ENCODE results near the gene LRMDA.

The LRMDA gene

GRCh38 chr10:75408911-75409885 lies 22.2 kb upstream of the LRMDA start:
- H3K27me3 ChIP-seq (ENCODE audit: insufficient read depth, low read length), result peaks cover 100% of the 10 kb centered on the region
- H3K4me1 ChIP-seq (ENCODE audit: insufficient read depth, low read length), result peaks cover 31% of the 10 kb centered on the region
- H3K4me3 ChIP-seq (ENCODE audit: low read length), result peak overlapping the region; percentile 74
- no peak overlapping the region for H3K27ac ChIP-seq (ENCODE audit: low read depth, low read length)
- 0 out of 2 replicates have a peak overlapping the region, but pooled peaks have one; percentile 37 for H3K9ac ChIP-seq (ENCODE audit: low read depth, low read length)
- under 1% methylated on average over 76 of the region's 76 CpGs for WGBS
- no peaks in the 10 kb centered on the region for H3K36me3 ChIP-seq (ENCODE audit: insufficient read depth, low read length)
- H3K9me3 ChIP-seq (ENCODE audit: insufficient read depth, low read depth, low read length), result no peaks in the 10 kb centered on the region

GRCh38 chr10:75410132-75411005 lies 21.1 kb upstream of the LRMDA start:
- WGBS, result 41% methylated on average over 9 of the region's 10 CpGs
- peaks cover 28% of the 10 kb centered on the region for H3K4me1 ChIP-seq (ENCODE audit: insufficient read depth, low read length)
- H3K9ac ChIP-seq (ENCODE audit: low read depth, low read length), result no peak overlapping the region
- no peaks in the 10 kb centered on the region for H3K36me3 ChIP-seq (ENCODE audit: insufficient read depth, low read length)
- H3K27ac ChIP-seq (ENCODE audit: low read depth, low read length), result no peak overlapping the region
- H3K27me3 ChIP-seq (ENCODE audit: insufficient read depth, low read length), result peaks cover 100% of the 10 kb centered on the region
- no peaks in the 10 kb centered on the region for H3K9me3 ChIP-seq (ENCODE audit: insufficient read depth, low read depth, low read length)
- no peak overlapping the region for H3K4me3 ChIP-seq (ENCODE audit: low read length)

DNA sequence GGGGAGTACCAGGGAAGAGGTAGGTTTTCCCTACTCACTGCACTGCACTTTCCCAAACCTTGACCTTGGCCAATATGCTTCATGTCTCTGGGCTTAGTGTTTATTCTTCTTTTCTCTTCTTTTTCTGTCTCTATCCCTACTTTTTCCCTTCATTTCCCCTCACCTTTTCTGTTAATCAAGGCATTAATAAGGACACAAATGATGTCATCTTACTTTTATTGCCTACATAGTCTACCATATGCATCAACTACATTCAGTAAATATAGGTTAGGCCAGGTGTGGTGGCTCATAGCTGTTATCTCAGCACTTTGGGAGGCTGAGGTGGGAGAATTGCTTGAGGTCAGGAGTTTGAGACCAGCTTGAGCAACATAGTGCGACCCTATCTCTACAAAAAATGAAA lies 16.9 kb upstream of the LRMDA start:
- peaks cover 100% of the 10 kb centered on the region for H3K27me3 ChIP-seq (ENCODE audit: insufficient read depth, low read length)
- no peak overlapping the region for H3K27ac ChIP-seq (ENCODE audit: low read depth, low read length)
- WGBS, result 100% methylated on average over 1 of the region's 1 CpG
- no peaks in the 10 kb centered on the region for H3K9me3 ChIP-seq (ENCODE audit: insufficient read depth, low read depth, low read length)
- H3K9ac ChIP-seq (ENCODE audit: low read depth, low read length), result no peak overlapping the region
- H3K4me1 ChIP-seq (ENCODE audit: insufficient read depth, low read length), result peaks cover 27% of the 10 kb centered on the region
- no peak overlapping the region for H3K4me3 ChIP-seq (ENCODE audit: low read length)
- no peaks in the 10 kb centered on the region for H3K36me3 ChIP-seq (ENCODE audit: insufficient read depth, low read length)

DNA sequence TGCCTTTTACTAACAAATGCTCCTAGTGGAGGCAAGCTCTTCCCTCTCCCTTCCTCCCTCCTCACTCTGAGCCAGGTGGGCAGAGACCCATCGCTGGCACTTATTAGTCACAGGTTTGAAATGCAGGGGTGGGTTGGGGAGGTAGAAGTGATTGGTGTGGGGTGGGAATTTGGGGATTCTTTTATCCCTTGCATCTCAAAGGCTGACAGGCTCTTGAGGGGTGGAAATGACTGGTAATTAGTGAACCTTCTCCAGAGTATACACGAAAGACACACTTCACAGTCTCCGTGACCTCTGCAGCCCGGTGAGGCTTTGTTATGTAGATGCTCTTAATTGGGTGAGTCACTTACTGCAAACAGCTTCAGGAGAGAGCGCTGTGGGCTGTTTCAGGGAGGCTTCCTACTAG lies 13.9 kb upstream of the LRMDA start:
- Histone ChIP-seq H3K27me3 (ENCODE audit: insufficient read depth, low read length) (peaks cover 98% of the 10 kb centered on the region), H3K27ac (ENCODE audit: low read depth, low read length) (no peak overlapping the region)

GRCh38 chr10:75418293-75418692 lies 13.1 kb upstream of the LRMDA start:
- Histone ChIP-seq H3K27me3 (ENCODE audit: insufficient read depth, low read length) (peaks cover 98% of the 10 kb centered on the region), H3K27ac (ENCODE audit: low read depth, low read length) (no peak overlapping the region), H3K36me3 (ENCODE audit: insufficient read depth, low read length) (no peaks in the 10 kb centered on the region), H3K9ac (ENCODE audit: low read depth, low read length) (no peak overlapping the region), H3K4me1 (ENCODE audit: insufficient read depth, low read length) (peaks cover 14% of the 10 kb centered on the region), H3K4me3 (ENCODE audit: low read length) (no peak overlapping the region), H3K9me3 (ENCODE audit: insufficient read depth, low read depth, low read length) (no peaks in the 10 kb centered on the region)
- 25% methylated on average over 4 of the region's 4 CpGs for WGBS

More for the DNA sequence above, 13.9 kb upstream of the LRMDA start:
- Histone ChIP-seq H3K9ac (ENCODE audit: low read depth, low read length) (no peak overlapping the region), H3K4me3 (ENCODE audit: low read length) (no peak overlapping the region), H3K36me3 (ENCODE audit: insufficient read depth, low read length) (no peaks in the 10 kb centered on the region), H3K4me1 (ENCODE audit: insufficient read depth, low read length) (peaks cover 14% of the 10 kb centered on the region), H3K9me3 (ENCODE audit: insufficient read depth, low read depth, low read length) (no peaks in the 10 kb centered on the region)
- WGBS, result 0% methylated on average over 3 of the region's 5 CpGs

- Histone ChIP-seq H3K36me3 (ENCODE audit: insufficient read depth, low read length) (no peaks in the 10 kb centered on the region), H3K27me3 (ENCODE audit: insufficient read depth, low read length) (peaks cover 98% of the 10 kb centered on the region), H3K9ac (ENCODE audit: low read depth, low read length) (no peak overlapping the region), H3K4me1 (ENCODE audit: insufficient read depth, low read length) (peaks cover 14% of the 10 kb centered on the region), H3K9me3 (ENCODE audit: insufficient read depth, low read depth, low read length) (no peaks in the 10 kb centered on the region), H3K27ac (ENCODE audit: low read depth, low read length) (no peak overlapping the region), H3K4me3 (ENCODE audit: low read length) (no peak overlapping the region)
- WGBS, result 74% methylated on average over 8 of the region's 8 CpGs
These were observed 12.7 kb upstream of the LRMDA start for GRCh38 chr10:75418712-75419111.

DNA sequence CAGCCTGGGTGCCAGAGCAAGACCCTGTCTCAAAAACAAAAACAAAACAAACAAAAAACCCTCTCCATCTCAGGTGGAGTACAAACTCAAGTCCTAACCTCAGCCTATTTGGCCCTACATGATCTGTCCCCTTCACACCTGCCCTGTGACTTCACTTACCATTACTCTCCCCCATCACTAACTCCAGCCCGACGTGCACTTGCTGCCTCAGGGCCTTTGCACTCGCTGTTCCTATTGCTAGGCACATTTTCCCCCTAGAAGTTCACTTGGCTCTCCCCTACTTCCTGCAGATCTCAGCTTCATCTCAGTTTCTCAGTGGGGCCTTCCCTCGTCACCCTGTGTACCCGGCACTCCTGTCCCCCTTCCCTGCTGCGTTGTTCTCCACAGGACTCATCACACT lies 8.5 kb upstream of the LRMDA start:
- Histone ChIP-seq H3K27me3 (ENCODE audit: insufficient read depth, low read length) (peaks cover 98% of the 10 kb centered on the region), H3K36me3 (ENCODE audit: insufficient read depth, low read length) (no peaks in the 10 kb centered on the region), H3K9ac (ENCODE audit: low read depth, low read length) (no peak overlapping the region), H3K9me3 (ENCODE audit: insufficient read depth, low read depth, low read length) (no peaks in the 10 kb centered on the region), H3K27ac (ENCODE audit: low read depth, low read length) (no peak overlapping the region), H3K4me1 (ENCODE audit: insufficient read depth, low read length) (peaks cover 9% of the 10 kb centered on the region), H3K4me3 (ENCODE audit: low read length) (no peak overlapping the region)
- WGBS, result 96% methylated on average over 6 of the region's 6 CpGs

- Histone ChIP-seq H3K9me3 (ENCODE audit: insufficient read depth, low read depth, low read length) (no peaks in the 10 kb centered on the region), H3K27ac (ENCODE audit: low read depth, low read length) (no peak overlapping the region), H3K4me3 (ENCODE audit: low read length) (no peak overlapping the region), H3K4me1 (ENCODE audit: insufficient read depth, low read length) (peaks cover 15% of the 10 kb centered on the region; the same call in 1 of the 2 replicates), H3K36me3 (ENCODE audit: insufficient read depth, low read length) (no peaks in the 10 kb centered on the region), H3K27me3 (ENCODE audit: insufficient read depth, low read length) (peaks cover 98% of the 10 kb centered on the region), H3K9ac (ENCODE audit: low read depth, low read length) (no peak overlapping the region)
- WGBS, result 86% methylated on average over 2 of the region's 2 CpGs
These were observed 6.9 kb upstream of the LRMDA start for GRCh38 chr10:75424571-75424970.

DNA sequence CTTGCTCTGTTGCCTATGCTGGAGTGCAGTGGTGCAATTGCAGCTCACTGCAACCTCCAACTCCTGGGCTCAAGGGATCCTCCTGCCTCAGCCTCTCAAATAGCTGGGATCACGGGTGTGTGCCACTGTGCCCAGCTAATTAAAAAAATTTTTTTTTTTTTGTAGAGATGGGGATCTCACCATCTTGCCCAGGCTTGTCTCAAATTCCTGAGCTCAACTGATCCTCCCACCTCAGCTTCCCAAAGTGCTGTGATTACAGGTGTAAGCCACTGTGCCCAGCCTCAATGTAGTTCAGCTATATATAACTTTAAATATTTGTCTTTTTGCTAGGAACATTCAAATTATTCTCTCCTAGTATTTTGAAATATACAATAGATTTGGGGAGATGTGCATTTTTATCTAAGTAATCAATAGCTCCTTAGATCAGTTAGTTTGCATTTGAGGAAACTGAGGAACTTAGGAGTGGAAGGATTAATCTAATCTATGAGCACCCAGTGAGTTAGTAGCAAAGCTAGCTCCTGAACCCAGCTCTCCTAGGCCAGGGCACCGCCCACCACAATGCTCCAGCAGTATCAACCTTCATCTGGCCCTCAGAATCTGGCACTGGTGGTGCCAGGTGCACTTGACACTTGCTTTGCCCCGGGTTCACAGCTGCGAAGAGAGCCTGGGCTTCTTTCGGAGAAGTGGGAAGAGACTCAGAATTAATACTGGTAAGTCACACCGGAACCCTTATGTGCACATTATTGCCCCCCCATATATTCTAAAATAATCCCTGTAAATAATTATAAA lies 5.9 kb upstream of the LRMDA start:
- WGBS, result 96% methylated on average over 6 of the region's 6 CpGs

GRCh38 chr10:75426880-75427279 lies 4.5 kb upstream of the LRMDA start:
- peaks cover 29% of the 10 kb centered on the region for H3K4me1 ChIP-seq (ENCODE audit: insufficient read depth, low read length)
- no peak overlapping the region for H3K27ac ChIP-seq (ENCODE audit: low read depth, low read length)
- peaks cover 98% of the 10 kb centered on the region for H3K27me3 ChIP-seq (ENCODE audit: insufficient read depth, low read length)
- no peak overlapping the region for H3K9ac ChIP-seq (ENCODE audit: low read depth, low read length)
- no peak overlapping the region for H3K4me3 ChIP-seq (ENCODE audit: low read length)
- H3K9me3 ChIP-seq (ENCODE audit: insufficient read depth, low read depth, low read length), result no peaks in the 10 kb centered on the region
- H3K36me3 ChIP-seq (ENCODE audit: insufficient read depth, low read length), result no peaks in the 10 kb centered on the region
- no CpG with 5 or more reads among the region's 1 CpG for WGBS

More for the DNA sequence above, 5.9 kb upstream of the LRMDA start:
- H3K9ac ChIP-seq (ENCODE audit: low read depth, low read length), result no peak overlapping the region
- H3K9me3 ChIP-seq (ENCODE audit: insufficient read depth, low read depth, low read length), result no peaks in the 10 kb centered on the region
- H3K36me3 ChIP-seq (ENCODE audit: insufficient read depth, low read length), result no peaks in the 10 kb centered on the region
- peaks cover 98% of the 10 kb centered on the region for H3K27me3 ChIP-seq (ENCODE audit: insufficient read depth, low read length)
- no peak overlapping the region for H3K4me3 ChIP-seq (ENCODE audit: low read length)
- peaks cover 24% of the 10 kb centered on the region for H3K4me1 ChIP-seq (ENCODE audit: insufficient read depth, low read length)
- no peak overlapping the region for H3K27ac ChIP-seq (ENCODE audit: low read depth, low read length)
